Astrocyte (in vitro differentiated cells and primary cell): ENCODE measurements around the gene AUTS2. TPM values are rescaled to one million over a fixed set of nuclear protein-coding genes. Genes with fewer than 3 reads are reported as not detected.

ENCODE experiments used
- DNase-seq: peaks from one replicate; pipeline ENCODE4 v3.0.0-alpha.2; 2010; ENCODE audit warnings: low read depth
- FAIRE-seq: peaks from 2 replicates; lab custom pipeline; 2011; peaks lifted over from hg19 to GRCh38; lab: Jason Lieb, UNC
- H2AFZ ChIP-seq: 2 replicates; pipeline ENCODE4 v1.6.0; 2012; ENCODE audit warnings: low read depth, low read length, inconsistent platforms
- H3K27ac ChIP-seq: 2 replicates; pipeline ENCODE4 v1.5.1; 2011; ENCODE audit warnings: low read depth, low read length, inconsistent platforms
- H3K27me3 ChIP-seq: 2 replicates; pipeline ENCODE4 v1.6.0; 2011; ENCODE audit warnings: low read length, inconsistent platforms; ENCODE audit not compliant: insufficient read depth
- H3K36me3 ChIP-seq: 2 replicates; pipeline ENCODE4 v1.5.1; 2011; ENCODE audit warnings: low read length, inconsistent platforms; ENCODE audit not compliant: insufficient read depth
- H3K4me1 ChIP-seq: 2 replicates; pipeline ENCODE4 v1.5.1; 2011; ENCODE audit warnings: low read length, inconsistent platforms; ENCODE audit not compliant: insufficient read depth
- H3K4me2 ChIP-seq: 2 replicates; pipeline ENCODE4 v1.6.0; 2012; ENCODE audit warnings: low read length, inconsistent platforms
- H3K4me3 ChIP-seq: 2 replicates; pipeline ENCODE4 v1.5.1; 2011; ENCODE audit warnings: low read depth, mild to moderate bottlenecking, low read length, inconsistent platforms; ENCODE audit not compliant: insufficient read depth
- H3K79me2 ChIP-seq: 2 replicates; pipeline ENCODE4 v1.6.0; 2012; ENCODE audit warnings: mild to moderate bottlenecking, low read length, inconsistent platforms; ENCODE audit not compliant: insufficient read depth
- H3K9ac ChIP-seq: 2 replicates; pipeline ENCODE4 v1.6.0; 2012; ENCODE audit warnings: mild to moderate bottlenecking, low read length, inconsistent platforms
- H3K9me3 ChIP-seq: 2 replicates; pipeline ENCODE4 v1.5.1; 2012; ENCODE audit warnings: low read depth, mild to moderate bottlenecking, low read length, inconsistent platforms; ENCODE audit not compliant: insufficient read depth
- H4K20me1 ChIP-seq: 2 replicates; pipeline ENCODE4 v1.6.0; 2012; ENCODE audit warnings: low read length, inconsistent platforms; ENCODE audit not compliant: insufficient read depth
- H3K27ac Mint-ChIP-seq: one replicate; pipeline ENCODE4 v1.8.0; 2021; ENCODE audit warnings: mild to moderate bottlenecking, mixed read lengths; ENCODE audit not compliant: unreplicated experiment
- H3K27me3 Mint-ChIP-seq: one replicate; pipeline ENCODE4 v1.8.0; 2021; ENCODE audit warnings: low read depth, mixed read lengths; ENCODE audit not compliant: unreplicated experiment
- H3K36me3 Mint-ChIP-seq: one replicate; pipeline ENCODE4 v1.8.0; 2021; ENCODE audit warnings: low read depth, mixed read lengths; ENCODE audit not compliant: unreplicated experiment
- H3K4me1 Mint-ChIP-seq: one replicate; pipeline ENCODE4 v1.8.0; 2021; ENCODE audit warnings: low read depth, mixed read lengths; ENCODE audit not compliant: unreplicated experiment
- H3K4me3 Mint-ChIP-seq: one replicate; pipeline ENCODE4 v1.8.0; 2021; ENCODE audit warnings: mild to moderate bottlenecking, moderate library complexity, mixed read lengths; ENCODE audit not compliant: unreplicated experiment
- H3K9me3 Mint-ChIP-seq: one replicate; pipeline ENCODE4 v1.8.0; 2021; ENCODE audit warnings: mild to moderate bottlenecking, mixed read lengths; ENCODE audit not compliant: unreplicated experiment
- CTCF ChIP-seq: IDR thresholded peaks from 2 replicates; pipeline ENCODE4 v1.5.1; 2011; ENCODE audit warnings: low read depth, mild to moderate bottlenecking, inconsistent platforms, low read length, moderate library complexity; ENCODE audit not compliant: insufficient read depth
- EZH2 ChIP-seq: IDR thresholded peaks from 2 replicates; pipeline ENCODE4 v1.6.1; 2012; ENCODE audit warnings: mild to moderate bottlenecking, low read length, inconsistent platforms; ENCODE audit not compliant: insufficient read depth
- total RNA-seq: library from RNA; stranded (reverse); gene quantifications from 2 replicates; pipeline ENCODE4 v1.2.1, GENCODE V29; 2021

Gene AUTS2
- total RNA-seq, 1 donor from 2014 or later = 73.2 TPM

DNA sequence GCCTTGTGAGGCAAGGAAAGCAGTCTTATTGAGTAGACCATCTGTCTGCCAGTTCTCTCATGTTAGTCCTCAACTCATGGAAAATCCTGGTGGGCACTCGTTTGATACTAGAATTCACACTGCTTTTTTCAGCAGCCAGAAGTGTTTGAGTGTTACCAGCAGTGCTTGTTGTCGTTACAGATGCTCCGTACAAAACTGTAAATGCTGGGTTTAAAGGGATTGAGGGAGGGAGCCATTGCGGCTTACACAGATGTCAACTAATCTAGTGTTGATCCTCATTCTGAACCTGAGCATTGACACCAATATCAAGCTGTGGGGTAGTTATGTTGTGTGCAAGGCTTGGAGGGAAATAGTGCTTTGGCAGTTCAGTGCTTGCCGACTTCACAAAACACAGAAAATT is 348.6 kb downstream of the AUTS2 start:
- Histone ChIP-seq H3K4me2 (no peak overlapping the region), H3K27me3 (no peaks in the 10 kb centered on the region), H3K4me1 (no peaks in the 10 kb centered on the region), H3K27ac (no peak overlapping the region), H3K9ac (no peak overlapping the region), H3K9me3 (no peaks in the 10 kb centered on the region), H3K36me3 (no peaks in the 10 kb centered on the region), H2AFZ (no peak overlapping the region), H3K4me3 (no peak overlapping the region), H3K79me2 (no peaks in the 10 kb centered on the region), H4K20me1 (peaks cover 8% of the 10 kb centered on the region)
- no peaks in the 10 kb centered on the region for H3K4me1 Mint-ChIP-seq
- H3K4me3 Mint-ChIP-seq = no peak overlapping the region
- FAIRE-seq (no peak), DNase-seq (no peak)
- H3K36me3 Mint-ChIP-seq = no peaks in the 10 kb centered on the region
- H3K9me3 Mint-ChIP-seq = no peaks in the 10 kb centered on the region
- no peak overlapping the region for H3K27ac Mint-ChIP-seq
- TF ChIP-seq EZH2 (no peak), CTCF (no peak)
- no peaks in the 10 kb centered on the region for H3K27me3 Mint-ChIP-seq

DNA sequence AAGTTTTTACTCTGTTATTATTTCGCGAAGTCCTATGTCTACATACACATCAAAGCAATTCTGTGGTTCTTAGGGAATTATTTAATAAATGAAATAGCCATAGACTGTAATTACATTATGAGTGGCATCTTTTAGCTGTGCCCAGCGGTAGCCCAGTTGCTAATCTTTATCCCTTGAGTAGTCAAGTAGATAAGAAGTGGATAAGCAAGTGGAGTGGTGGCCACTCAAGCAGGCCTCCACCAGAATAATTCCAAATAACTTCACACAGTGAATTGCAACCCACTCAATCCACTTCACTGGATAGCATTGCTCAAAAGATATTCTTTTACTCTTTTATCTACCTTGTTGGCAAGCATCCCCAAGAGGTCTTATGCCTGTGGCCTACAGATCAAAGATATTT is 349.7 kb downstream of the AUTS2 start:
- FAIRE-seq (no peak), DNase-seq (no peak)
- H3K79me2 ChIP-seq = no peaks in the 10 kb centered on the region
- no peak overlapping the region for H3K9ac ChIP-seq
- H3K27me3 ChIP-seq = no peaks in the 10 kb centered on the region
- no peaks in the 10 kb centered on the region for H3K9me3 ChIP-seq
- no peak overlapping the region for H3K4me2 ChIP-seq
- H3K36me3 Mint-ChIP-seq = no peaks in the 10 kb centered on the region
- TF ChIP-seq CTCF (no peak), EZH2 (no peak)
- H3K27ac Mint-ChIP-seq = no peak overlapping the region
- no peak overlapping the region for H2AFZ ChIP-seq
- H3K27ac ChIP-seq = no peak overlapping the region
- no peaks in the 10 kb centered on the region for H3K36me3 ChIP-seq
- H3K9me3 Mint-ChIP-seq = no peaks in the 10 kb centered on the region
- no peaks in the 10 kb centered on the region for H3K4me1 Mint-ChIP-seq
- H3K4me3 ChIP-seq = no peak overlapping the region
- no peaks in the 10 kb centered on the region for H4K20me1 ChIP-seq
- no peaks in the 10 kb centered on the region for H3K4me1 ChIP-seq
- no peak overlapping the region for H3K4me3 Mint-ChIP-seq
- H3K27me3 Mint-ChIP-seq = no peaks in the 10 kb centered on the region

DNA sequence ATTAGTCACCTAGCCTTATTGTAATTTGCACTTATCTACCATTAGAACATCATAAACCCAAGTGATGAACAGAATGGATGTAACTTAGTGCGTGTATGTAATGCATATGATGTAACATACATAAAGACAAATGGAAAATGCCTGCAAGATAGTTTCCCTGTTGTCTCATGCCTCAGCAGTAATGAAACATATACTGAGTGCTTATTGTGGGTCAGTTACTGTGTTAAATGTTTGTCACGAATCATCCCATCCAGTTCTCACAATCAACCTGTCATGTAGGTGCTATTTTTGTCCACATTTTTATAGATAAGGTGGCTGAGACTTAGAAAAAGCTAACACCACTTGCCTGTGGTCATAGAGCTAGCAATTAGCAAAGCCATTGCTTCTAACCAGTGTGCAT is 350.8 kb downstream of the AUTS2 start:
- Histone ChIP-seq H3K4me1 (no peaks in the 10 kb centered on the region), H3K4me3 (no peak overlapping the region), H3K79me2 (no peaks in the 10 kb centered on the region), H4K20me1 (peaks cover under 1% of the 10 kb centered on the region), H3K9me3 (no peaks in the 10 kb centered on the region), H3K27me3 (no peaks in the 10 kb centered on the region), H3K36me3 (no peaks in the 10 kb centered on the region), H2AFZ (no peak overlapping the region), H3K9ac (no peak overlapping the region), H3K4me2 (no peak overlapping the region), H3K27ac (no peak overlapping the region)
- H3K27me3 Mint-ChIP-seq = no peaks in the 10 kb centered on the region
- FAIRE-seq = no peak
- H3K4me1 Mint-ChIP-seq = no peaks in the 10 kb centered on the region
- no peak for TF ChIP-seq EZH2
- no peak for DNase-seq
- H3K36me3 Mint-ChIP-seq = no peaks in the 10 kb centered on the region
- no peak overlapping the region for H3K27ac Mint-ChIP-seq
- H3K4me3 Mint-ChIP-seq = no peak overlapping the region
- H3K9me3 Mint-ChIP-seq = no peaks in the 10 kb centered on the region
